Osteoblast (primary cell): ENCODE measurements around the gene MYL5. TPM values are rescaled to one million over a fixed set of nuclear protein-coding genes. Genes with fewer than 3 reads are reported as not detected.

Experiments used
- DNase-seq: peaks from one replicate; pipeline ENCODE4 v3.0.0; 2011; ENCODE audit warnings: low spot score, mixed read lengths; ENCODE audit not compliant: insufficient read length; ENCODE audit errors: missing footprints
- H2AFZ ChIP-seq: 2 replicates; pipeline ENCODE4 v1.6.0; 2011; ENCODE audit warnings: mild to moderate bottlenecking, low read length
- H3K27ac ChIP-seq: 2 replicates; pipeline ENCODE4 v1.5.1; 2011; ENCODE audit warnings: mild to moderate bottlenecking, low read depth, low read length, moderate library complexity
- H3K27me3 ChIP-seq: 2 replicates; pipeline ENCODE4 v1.6.0; 2012; ENCODE audit warnings: mild to moderate bottlenecking, control low read depth, inconsistent platforms, low read length, moderate library complexity; ENCODE audit not compliant: insufficient read depth
- H3K36me3 ChIP-seq: 2 replicates; pipeline ENCODE4 v1.5.1; 2011; ENCODE audit warnings: mild to moderate bottlenecking, low read length, control low read depth, moderate library complexity; ENCODE audit not compliant: insufficient read depth
- H3K4me1 ChIP-seq: 2 replicates; pipeline ENCODE4 v1.5.1; 2011; ENCODE audit warnings: mild to moderate bottlenecking, low read length, control low read depth, moderate library complexity; ENCODE audit not compliant: insufficient read depth
- H3K4me2 ChIP-seq: 2 replicates; pipeline ENCODE4 v1.6.0; 2011; ENCODE audit warnings: mild to moderate bottlenecking, low read length; ENCODE audit not compliant: insufficient read depth
- H3K4me3 ChIP-seq: fragments of 200-600 bp; sonication (generic); 3 replicates; pipeline ENCODE4 v1.5.1; 2012; ENCODE audit warnings: mild to moderate bottlenecking, low read length, inconsistent platforms; ENCODE audit not compliant: insufficient read depth
- H3K79me2 ChIP-seq: 2 replicates; pipeline ENCODE4 v1.6.0; 2012; ENCODE audit warnings: mild to moderate bottlenecking, low read length, control low read depth, inconsistent platforms; ENCODE audit not compliant: insufficient read depth
- H3K9me3 ChIP-seq: 2 replicates; pipeline ENCODE4 v1.5.1; 2011; ENCODE audit warnings: low read depth, low read length, control low read depth
- H4K20me1 ChIP-seq: 2 replicates; pipeline ENCODE4 v1.6.0; 2012; ENCODE audit warnings: mild to moderate bottlenecking, low read length, control low read depth; ENCODE audit not compliant: insufficient read depth
- CTCF ChIP-seq: IDR thresholded peaks from 2 replicates; pipeline ENCODE4 v1.5.1; 2011; ENCODE audit warnings: mild to moderate bottlenecking, low read depth, low read length, moderate library complexity; ENCODE audit errors: extremely low read depth
- total RNA-seq: library from RNA; depleted of rRNA; stranded (reverse); fragments of >200 nt; gene quantifications from 2 replicates; pipeline ENCODE4 v1.2.3, GENCODE V29; 2012

The MYL5 gene
- total RNA-seq, 1 donor = 22.8 TPM

GRCh38 chr4:680091-680490 lies 5.7 kb downstream of the MYL5 start:
- H3K27ac ChIP-seq = no peak overlapping the region
- no peak for DNase-seq
- no peak for TF ChIP-seq CTCF

GRCh38 chr4:680551-680927 lies 6.2 kb downstream of the MYL5 start:
- H3K9me3 ChIP-seq = no peaks in the 10 kb centered on the region
- no peak overlapping the region for H2AFZ ChIP-seq
- H3K4me1 ChIP-seq = peaks cover 12% of the 10 kb centered on the region
- peaks cover 11% of the 10 kb centered on the region for H4K20me1 ChIP-seq
- H3K27ac ChIP-seq = no peak overlapping the region
- DNase-seq = peak; percentile 95
- TF ChIP-seq CTCF = no peak
- H3K27me3 ChIP-seq = no peaks in the 10 kb centered on the region
- peaks cover 4% of the 10 kb centered on the region for H3K79me2 ChIP-seq
- H3K36me3 ChIP-seq = no peaks in the 10 kb centered on the region
- peak overlapping the region; percentile 79 for H3K4me2 ChIP-seq
- peak overlapping the region; percentile 67 for H3K4me3 ChIP-seq

More at GRCh38 chr4:680091-680490, 5.7 kb downstream of the MYL5 start:
- H3K4me3 ChIP-seq = no peak overlapping the region
- peaks cover 11% of the 10 kb centered on the region for H4K20me1 ChIP-seq
- H3K4me2 ChIP-seq = peak overlapping the region; percentile 79
- no peaks in the 10 kb centered on the region for H3K27me3 ChIP-seq
- H2AFZ ChIP-seq = no peak overlapping the region
- H3K4me1 ChIP-seq = peaks cover 17% of the 10 kb centered on the region
- H3K9me3 ChIP-seq = no peaks in the 10 kb centered on the region
- H3K36me3 ChIP-seq = no peaks in the 10 kb centered on the region
- peaks cover 9% of the 10 kb centered on the region for H3K79me2 ChIP-seq

GRCh38 chr4:680928-681645 lies 6.7 kb downstream of the MYL5 start:
- DNase-seq = peak; percentile 98
- no peak overlapping the region for H3K27ac ChIP-seq
- no peaks in the 10 kb centered on the region for H3K27me3 ChIP-seq
- H3K4me3 ChIP-seq = peak overlapping the region; percentile 67
- H4K20me1 ChIP-seq = peaks cover 11% of the 10 kb centered on the region
- peaks cover 11% of the 10 kb centered on the region for H3K4me1 ChIP-seq
- H2AFZ ChIP-seq = peak overlapping the region; percentile 35
- H3K79me2 ChIP-seq = no peaks in the 10 kb centered on the region
- no peaks in the 10 kb centered on the region for H3K9me3 ChIP-seq
- H3K36me3 ChIP-seq = no peaks in the 10 kb centered on the region
- TF ChIP-seq CTCF = no peak
- peak overlapping the region; percentile 79 for H3K4me2 ChIP-seq

- Histone ChIP-seq H3K4me3 (no peak overlapping the region), H4K20me1 (peaks cover 11% of the 10 kb centered on the region), H3K4me1 (peaks cover 13% of the 10 kb centered on the region), H3K36me3 (no peaks in the 10 kb centered on the region), H3K4me2 (no peak overlapping the region), H3K27me3 (no peaks in the 10 kb centered on the region), H3K79me2 (no peaks in the 10 kb centered on the region), H3K27ac (no peak overlapping the region), H3K9me3 (no peaks in the 10 kb centered on the region), H2AFZ (no peak overlapping the region)
- no peak for TF ChIP-seq CTCF
- DNase-seq = no peak
Measured at GRCh38 chr4:681736-682451, 7.6 kb downstream of the MYL5 start.
